HG02623 (cell line): ENCODE data around the gene ABLIM2.

ENCODE experiments used
- ATAC-seq: cut with Tn5 transposase; IDR thresholded peaks from one replicate; pipeline ENCODE4 v1.9.1; 2021; ENCODE audit warnings: moderate library complexity; ENCODE audit not compliant: unreplicated experiment

ABLIM2 gene

DNA sequence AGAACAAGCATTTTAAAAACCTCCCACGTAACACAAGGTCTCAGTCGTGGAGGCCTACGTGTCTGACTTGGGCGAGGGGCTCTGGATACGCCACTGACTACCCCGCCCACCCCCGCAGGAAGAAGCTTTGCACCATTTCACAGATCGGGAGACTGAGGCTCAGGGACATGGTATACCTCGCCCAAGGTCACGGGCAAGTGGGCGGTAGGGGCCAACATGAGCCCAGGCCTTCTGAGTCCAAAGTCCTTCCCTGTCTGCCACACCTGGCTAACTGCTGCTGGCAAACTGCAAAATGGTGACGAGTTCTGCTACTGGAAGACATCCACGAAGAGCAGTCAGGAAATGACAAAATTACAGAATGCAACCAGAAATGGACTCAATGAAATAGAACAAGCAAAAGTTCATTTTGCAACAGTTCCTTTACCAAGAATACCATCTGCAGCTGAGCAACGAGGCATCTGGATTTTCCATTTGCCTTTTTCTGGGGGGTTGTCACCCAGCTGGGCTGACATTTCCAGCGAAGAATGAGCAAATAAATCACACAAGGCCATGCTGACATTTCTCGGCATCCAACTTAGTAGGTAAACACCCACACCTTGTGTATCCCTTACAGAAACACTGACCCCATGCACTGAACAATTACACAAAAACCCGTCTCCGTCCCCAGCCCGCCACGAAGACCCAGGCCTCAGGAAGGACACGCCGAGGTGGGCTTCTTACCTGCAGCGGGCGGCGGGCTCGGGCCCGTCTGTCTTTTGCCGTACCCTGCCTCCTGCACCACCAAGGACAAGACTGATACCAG, 148.7 kb downstream of the ABLIM2 start:
- ATAC-seq: no peak

DNA sequence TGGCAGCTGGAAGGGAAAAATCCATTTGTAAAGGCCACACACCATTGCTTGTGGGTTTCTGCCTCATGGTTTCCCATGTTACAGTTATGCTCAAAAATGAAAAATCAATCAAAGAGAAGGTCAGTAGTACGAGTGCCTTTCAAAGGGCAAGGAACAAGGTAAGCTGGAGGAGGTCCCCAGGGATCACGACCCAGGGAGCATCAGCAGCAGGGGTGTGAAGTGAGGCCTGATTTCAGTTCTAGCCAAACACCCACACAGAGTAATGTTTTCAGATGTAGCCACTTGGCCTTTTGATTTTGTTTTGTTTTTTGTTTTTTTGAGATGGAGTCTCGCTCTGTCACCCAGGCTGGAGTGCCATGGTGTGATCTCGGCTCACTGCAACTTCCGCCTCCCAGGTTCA, 149.5 kb downstream of the ABLIM2 start:
- ATAC-seq: no peak

DNA sequence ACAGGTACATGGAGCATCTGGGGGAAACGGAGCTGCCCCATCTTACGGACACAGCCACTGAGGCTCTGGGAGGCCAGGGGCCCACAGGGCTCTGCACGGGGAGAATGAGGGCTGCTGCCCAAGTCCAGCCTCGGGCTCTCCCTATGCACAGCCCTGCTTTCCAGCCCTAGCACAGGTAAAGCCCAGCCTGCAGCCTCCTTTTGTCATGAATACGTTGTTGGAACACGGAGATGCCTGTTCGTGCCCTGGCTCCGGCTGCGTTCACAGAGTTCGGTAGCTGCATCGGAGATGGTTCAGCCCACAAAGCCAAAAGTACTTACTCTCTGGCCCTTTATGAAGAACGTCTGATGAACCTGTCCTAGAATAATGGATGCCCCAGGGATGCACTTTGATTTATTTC, 150.2 kb downstream of the ABLIM2 start:
- no peak for ATAC-seq

DNA sequence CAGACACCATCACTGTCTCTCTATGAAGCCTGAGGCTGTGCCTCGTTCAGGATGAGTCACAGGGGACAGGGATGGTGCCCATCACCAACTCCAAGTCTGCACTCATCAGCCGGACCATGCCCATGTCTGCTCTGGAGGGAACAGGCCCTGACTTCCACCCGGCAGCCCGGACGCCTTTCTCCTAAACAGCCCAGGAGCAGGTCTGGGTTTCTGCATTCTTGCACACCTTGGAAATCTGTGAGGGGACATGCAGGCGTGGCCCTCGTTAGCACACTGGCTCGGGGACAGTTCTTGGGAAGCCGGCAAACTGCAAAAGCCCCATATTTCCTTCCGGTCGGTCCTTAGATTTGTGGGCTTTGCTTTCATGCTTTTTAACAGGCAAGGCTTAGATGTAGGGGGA, 151.0 kb downstream of the ABLIM2 start:
- no peak for ATAC-seq

DNA sequence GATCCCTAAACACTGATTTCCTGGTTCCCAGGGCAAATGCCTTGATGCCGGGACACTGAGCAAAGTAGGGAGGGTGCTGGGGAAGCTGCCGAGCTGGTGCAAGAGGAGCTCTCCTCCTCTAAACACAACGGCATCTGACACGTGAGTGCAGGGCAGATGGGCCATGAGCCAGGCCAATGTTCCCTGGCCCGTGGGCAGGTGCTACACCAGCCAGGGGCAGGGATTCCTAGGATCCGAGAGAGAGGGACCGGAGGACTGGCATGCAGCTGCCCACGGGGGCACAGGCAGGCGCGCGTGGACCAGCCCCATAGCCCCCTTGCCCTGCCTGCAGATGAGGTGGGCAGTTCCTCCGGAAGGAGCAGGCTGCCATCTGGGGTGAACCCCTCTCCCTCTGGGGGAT, 152.1 kb downstream of the ABLIM2 start:
- no peak for ATAC-seq

DNA sequence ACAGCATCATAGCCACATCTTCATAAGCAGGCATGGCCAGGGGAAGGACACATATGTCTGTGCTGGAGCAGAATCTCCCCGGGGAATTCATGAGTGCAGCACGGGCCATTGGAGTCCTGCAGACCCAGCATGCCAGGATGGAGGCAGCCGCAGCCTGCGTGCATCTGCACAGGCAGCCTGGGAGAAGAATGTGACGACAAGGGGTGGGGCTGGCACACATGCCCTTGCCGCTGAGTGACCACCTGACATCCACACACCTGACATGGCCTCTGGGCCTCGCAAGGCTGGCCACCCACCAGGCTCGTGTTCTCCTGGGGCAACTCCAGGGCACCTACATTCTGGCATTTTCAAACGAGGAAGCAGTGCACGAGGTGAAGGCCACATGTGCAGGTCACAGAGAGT, 152.8 kb downstream of the ABLIM2 start:
- no peak for ATAC-seq

DNA sequence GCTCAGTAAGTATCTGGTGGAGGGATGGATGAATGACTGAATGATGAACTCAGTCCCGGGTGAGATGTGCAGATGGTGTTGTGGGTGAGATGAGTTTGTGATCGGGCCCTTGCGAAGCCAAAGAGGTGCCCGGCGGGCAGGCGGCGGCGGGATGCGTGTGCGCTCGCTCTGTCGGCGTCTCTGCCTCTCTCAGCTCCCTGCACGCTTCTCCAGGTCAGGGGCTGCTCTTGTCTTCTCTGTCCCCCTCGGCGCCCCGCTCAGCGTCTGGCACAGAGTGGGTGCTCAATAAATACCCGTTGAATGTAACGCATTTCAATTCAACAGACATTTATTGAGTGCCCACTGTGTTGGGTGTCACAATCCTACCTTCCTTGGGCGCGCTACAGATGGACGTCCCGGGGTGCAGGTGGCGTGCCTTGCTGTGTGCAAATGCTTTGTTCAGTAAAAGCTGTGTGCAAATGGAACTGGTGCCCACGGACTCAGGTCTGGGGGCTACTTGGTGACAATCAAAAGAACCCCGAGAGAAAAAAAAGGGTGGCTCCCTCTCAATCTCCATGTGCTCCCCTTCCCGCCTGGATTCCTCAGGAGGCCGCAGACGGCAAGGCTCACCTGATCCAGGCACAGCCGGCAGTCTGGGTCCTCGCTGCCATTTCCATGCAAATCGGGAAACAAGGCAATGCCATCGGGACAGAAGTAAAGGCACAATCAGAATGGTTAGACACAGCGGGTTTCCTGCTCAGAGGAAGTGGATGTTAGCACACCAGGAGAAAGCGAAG, 153.4 kb downstream of the ABLIM2 start:
- ATAC-seq: no peak

DNA sequence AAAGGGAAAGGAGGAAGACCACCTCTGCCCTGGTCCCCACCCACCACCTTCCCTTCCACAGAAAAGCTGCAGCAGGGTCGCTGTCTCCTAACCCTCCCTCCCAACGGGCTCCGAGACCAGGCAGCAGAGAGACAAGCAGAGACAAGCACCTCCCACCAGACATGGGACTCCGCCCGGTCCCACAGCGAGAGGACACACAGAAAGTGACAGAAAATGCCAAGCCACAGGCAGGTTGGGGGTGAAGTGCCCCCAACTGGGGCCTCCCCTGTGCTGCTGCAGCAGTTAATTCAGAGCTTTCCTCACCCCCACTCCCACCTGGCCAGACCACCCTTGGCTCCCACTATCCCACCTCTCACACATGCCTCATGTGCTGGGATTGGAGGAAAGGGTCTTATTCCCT, 154.5 kb downstream of the ABLIM2 start:
- no peak for ATAC-seq

DNA sequence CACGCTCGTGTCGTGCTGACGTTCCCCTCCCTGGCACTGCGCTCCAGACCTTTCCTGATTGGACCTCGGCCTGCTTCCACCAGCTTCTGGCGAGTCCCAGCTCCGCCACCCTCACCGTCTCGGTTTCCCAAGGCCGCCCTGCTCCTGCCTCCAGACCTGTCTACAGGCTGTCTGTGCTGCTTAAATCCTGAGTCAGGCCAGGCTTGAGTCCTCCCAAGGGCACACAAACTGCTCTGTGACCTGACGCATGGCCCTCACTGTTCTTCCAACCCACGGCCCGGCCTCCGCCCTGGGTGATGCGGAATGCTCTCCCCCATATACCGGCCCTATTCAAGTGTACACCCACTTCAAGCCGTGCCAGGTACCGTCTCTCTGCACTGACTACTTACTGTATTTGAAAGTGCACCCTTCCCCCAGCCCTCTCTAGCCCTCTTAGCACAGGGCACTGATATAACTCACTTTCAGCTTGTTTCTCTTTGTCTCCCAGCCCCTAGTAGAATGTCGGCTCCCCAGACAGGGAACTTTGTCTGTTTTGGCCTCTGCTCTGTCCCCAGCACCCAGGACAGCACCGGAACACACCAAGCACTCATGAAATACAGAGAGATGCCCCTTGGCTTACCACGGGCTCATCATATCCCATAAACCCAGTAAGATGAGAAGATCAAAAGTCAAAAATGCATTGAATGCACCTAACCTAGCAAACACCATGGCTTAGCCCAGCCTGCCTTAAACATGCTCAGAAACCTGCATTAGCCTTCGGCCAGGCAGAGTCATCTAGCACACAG, 155.9 kb downstream of the ABLIM2 start:
- no peak for ATAC-seq

DNA sequence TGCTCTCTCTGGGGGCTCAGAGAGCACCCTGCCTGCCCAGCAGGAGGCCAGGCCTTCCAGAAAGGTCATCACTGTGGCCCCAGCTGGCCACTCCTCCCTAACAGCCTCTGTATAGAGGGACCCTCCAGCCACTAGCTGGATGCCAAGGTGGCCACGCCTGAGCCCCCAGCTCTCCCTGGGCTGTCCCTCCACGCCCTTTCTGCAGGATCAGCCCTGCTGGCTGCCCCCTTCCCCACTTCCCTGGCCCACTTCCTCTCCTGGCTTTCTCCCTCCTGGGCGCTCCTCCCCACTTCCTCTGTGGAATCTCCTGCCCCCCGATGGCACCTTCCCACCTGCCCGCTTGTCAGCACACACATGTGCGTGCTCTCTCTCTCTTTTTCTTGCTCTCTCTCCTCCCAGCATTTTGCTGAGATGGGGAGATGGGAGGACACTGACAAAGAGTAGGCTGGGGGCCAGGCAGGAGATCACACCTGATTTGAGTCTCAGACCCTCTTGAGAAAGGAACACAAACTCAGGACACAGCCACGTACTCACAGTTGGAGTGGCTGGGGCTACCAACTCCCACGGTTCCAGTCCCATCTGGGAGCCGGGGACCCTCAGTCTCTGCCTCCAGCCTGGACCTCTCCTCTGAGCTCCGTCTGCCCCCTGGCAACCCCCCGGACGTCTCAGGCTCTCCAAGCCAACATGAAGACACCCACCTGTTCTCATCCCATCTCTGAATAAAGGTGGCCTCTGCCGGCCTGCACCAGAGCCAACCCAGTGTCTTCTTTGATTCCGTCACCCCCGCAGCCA, 156.9 kb downstream of the ABLIM2 start:
- ATAC-seq: no peak

DNA sequence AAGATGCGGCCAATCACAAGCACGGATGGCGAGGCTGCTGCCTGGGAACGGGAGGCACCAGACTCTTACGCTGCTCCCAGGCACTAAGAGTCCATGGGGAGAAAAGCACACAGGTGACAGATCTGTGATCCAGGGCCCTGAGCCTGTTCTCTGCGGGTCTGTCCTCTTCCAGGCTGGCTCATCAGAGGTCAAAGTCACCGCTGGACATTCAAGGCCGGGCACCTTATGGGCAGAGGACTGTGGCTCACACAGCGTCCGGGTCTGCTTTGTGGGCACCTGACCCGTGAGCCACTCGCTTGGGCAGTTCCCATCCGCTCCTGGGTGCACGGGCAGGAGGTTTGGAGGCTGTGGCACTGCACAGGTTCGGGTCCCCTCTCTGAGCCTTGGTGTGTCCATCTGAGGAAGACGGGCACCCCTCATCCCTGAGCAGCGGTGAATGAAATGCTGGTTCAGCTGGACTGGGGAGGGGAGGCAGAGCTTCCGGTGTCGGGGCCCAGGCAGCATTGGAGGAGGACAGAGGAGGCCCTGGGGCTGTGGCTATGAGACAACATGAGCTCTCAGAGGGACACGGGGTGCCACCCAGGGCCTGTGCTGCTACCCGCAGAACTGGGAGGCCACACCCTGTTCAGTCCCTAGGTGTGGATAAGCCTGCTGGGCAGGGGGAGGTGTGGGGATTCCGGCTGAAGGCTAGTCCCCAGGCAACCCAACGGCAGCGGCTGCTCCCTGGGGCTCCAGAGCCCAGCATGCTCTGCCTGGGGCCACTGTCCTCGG, 157.7 kb downstream of the ABLIM2 start:
- ATAC-seq: no peak

DNA sequence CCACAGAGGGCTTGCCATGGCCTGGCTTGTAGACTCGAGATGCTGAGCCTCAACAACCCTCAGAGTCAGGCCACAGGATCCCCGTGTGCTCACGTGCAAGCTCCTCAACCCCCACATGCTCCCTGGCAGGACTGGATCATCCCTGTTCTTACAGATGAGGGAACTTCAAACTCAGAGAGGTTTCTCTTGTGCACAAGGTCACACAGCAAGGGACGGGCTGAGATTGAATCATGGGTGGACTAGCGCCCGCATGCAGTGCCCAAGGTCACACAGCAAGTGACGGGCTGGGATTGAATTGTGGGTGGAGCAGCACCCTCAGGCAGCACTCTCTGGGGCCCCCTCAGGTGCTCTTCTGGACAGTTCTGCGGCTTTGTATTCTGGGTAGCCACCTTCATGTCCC, 158.4 kb downstream of the ABLIM2 start:
- ATAC-seq: no peak

DNA sequence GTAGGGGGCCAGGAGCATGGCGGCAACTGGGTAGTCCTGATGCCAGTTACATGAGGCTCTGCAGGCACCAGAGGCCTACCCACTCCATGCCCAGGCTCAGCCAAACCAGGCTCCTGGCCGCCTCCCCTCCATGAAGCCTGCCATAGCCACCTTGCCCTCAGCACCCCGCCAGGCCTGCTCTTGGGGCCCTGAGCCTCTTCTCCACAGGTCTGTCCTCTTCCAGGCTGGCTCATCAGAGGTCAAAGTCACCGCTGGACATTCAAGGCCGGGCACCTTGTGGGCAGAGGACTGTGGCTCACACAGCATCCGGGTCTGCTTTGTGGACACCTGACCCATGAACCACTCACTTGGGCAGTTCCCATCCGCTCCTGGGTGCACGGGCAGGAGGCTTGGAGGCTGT, 158.9 kb downstream of the ABLIM2 start:
- ATAC-seq: no peak

DNA sequence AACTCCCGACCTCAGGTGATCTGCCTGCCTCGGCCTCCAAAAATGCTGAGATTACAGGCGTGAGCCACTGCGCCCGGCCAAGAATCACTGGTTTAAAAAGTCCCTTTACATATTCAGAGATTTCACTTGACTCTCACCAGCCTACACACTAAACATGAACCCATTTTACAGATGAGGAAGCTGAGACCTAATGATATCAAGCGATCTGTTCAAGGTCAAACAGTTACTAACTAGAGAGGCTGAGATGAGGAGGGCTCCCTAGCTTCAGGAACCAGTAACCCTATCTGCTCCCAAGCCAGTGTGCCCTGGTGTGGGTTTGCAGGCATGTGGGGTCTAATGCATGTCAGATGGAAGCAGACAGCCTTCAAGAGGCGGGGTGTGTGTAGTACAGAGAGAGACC, 159.3 kb downstream of the ABLIM2 start:
- no peak for ATAC-seq

DNA sequence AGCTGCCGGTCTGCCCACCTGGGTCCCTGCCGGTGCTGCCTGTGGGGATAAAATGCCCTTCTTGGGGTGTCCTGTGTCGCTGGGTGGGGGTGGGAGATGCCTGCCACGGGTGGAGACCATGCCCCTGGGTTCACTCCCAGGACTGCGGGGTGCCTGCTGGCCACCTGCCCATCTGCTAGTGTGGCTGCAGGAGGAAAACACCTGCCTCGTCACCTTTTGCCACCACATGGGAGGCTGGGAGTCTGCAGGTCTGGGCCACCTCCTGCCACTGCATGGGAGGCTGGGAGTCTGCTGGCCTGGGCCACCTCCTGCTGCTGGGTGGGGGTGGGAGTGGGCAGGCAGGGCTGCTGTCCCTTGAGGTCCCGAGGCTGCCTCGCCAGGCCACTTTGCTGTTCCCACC, 160.2 kb downstream of the ABLIM2 start:
- ATAC-seq: no peak

DNA sequence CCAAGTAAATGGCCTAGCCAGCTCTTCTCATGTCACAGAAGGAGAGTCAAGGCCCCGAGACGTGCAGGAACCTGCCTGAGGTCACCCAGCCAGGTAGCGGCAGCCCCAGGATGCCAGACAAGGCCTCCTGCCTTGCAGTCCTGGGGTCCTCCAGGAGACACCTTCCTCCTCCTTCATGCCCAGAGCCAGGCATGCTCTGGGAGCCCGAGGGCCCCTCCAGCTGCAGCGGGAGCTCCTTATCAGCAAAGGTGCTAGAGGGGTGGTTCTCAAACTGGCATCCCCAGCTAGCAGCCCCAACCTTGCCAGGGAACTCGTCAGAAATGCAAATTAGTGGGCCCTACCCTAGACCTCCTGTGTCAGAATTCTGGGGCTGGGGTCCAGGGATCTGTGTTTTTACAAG, 162.7 kb downstream of the ABLIM2 start:
- ATAC-seq: no peak

DNA sequence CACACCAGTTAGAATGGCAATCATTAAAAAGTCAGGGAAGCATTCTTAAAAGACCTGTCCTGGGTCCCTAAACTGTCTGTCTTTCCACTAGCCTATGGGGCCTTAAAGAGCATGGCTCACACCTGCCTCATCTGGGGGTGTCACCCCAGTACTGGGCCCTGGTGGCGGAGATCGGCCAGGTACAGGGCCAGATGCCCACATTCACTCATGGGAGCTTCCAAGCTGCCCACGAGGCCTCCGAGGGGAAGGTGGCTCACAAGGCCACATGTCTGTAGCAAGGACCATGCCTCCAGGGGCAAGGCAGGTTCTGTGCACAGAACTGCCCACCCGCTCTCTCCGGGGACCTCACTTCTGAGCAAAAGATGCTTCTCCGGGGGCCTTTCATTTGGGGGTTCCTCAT, 163.5 kb downstream of the ABLIM2 start:
- no peak for ATAC-seq

DNA sequence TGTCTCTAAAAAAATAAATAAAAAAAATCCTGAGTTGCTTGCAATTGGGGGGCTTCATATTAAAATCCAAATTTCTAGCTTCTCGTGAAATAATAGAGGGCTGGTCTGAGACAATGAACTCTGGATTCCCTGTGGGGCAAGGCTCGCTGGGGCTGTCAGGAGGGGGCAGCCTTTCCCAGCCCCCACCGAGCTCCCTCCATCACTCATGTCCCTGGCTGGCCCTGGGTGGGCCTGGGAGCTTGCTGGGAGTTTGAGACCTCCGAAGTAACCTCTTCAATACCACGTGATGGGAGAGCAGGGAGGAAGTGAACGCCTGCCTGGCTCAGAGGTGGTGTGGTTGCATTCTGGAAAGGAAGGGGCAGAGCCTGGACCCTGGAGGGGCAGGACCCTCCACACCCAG, 164.9 kb downstream of the ABLIM2 start:
- no peak for ATAC-seq

DNA sequence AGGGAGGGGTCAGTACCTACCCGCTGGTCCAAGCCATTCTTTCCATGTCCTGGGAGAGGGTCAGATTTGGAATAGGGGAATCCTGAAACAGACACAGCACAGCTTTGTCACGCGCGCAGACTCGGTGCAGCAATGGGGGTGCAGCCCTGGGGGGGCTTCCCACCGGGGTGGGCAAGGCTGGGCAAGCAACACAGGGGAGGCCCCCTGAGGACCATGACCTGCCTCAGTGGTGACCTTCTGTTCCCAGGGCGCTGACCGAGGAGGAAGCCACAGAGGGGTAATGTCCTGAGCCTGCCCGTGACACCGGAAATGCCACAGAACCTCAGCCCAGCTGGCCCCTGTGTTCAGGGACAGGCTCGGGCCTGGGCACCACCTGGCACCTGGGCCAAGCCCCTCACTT, 165.8 kb downstream of the ABLIM2 start:
- no peak for ATAC-seq

DNA sequence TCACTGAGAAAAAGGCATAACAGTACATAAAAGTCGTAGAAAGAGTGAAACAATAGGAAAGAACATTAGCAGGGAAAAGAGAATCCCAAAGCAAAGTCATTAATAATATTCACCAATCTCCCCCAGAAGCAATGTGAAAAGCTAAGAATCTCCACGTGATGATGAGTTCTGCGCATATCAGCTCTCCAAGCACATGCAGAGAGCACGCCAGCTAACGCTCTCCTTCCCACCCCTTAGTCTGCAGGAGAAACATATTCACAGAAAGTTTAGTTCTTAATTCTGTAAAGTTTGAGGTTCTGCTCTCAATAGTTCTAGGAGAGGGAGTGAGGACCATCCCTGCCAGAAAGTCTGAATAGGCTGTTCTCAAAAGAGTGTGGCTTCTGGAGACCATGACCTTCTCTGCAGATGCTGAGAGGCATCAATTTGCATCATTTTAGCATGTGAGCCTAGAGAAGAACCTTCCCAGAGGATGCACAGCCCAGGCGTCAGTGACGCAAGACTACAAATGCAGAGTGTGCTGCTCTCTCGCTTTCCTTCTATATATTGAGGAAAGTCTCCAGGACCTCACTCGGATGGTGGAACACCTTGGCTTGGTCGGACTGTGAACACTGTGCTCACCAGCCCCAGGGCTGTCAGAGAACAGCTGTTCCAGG, 167.7 kb downstream of the ABLIM2 start:
- no peak for ATAC-seq
